Activated T-helper 1 cell treated with anti-CD3 and anti-CD28 coated beads, Interleukin-2, amount 50 U/mL, for 16 hours (primary cell): Measurements from ENCODE around the gene CILP.
A peak's percentile ranks its signal among the peaks of the same experiment; 100 is the strongest.
"Not testable (repeated sequence)": the region's sequence is repeated elsewhere in the genome, so short reads cannot be mapped to it uniquely, and the experiment has no call there.

Experiments used
- DNase-seq, 2 donors: peaks; one replicate each; pipeline ENCODE4 v3.0.0-alpha.2; 2020; ENCODE audit warnings: low read depth in 1 of 2, low spot score in 1 of 2

CILP gene

GRCh38 chr15:65210770-65211481 is at the start of gene CILP:
TSS of gene CILP (minus strand) at chr15:65211473. CDS start at chr15:65209755, 1,718 bp downstream.
- no peak for DNase-seq

GRCh38 chr15:65260968-65261367 is 49.7 kb upstream of the CILP start:
- no peak for DNase-seq

GRCh38 chr15:65259367-65259797 is 48.1 kb upstream of the CILP start:
- no peak for DNase-seq

- DNase-seq, result no peak
Measured at GRCh38 chr15:65258375-65259262, 47.3 kb upstream of the CILP start.

- DNase-seq, result no peak
Measured at GRCh38 chr15:65255486-65256140, 44.3 kb upstream of the CILP start.

- no peak for DNase-seq
Measured at GRCh38 chr15:65254758-65255157, 43.5 kb upstream of the CILP start.

- no peak for DNase-seq
Measured at GRCh38 chr15:65254356-65254755, 43.1 kb upstream of the CILP start.

GRCh38 chr15:65249641-65250040 is 38.4 kb upstream of the CILP start:
- peak in 1 of 2 donors; percentile 23 for DNase-seq

GRCh38 chr15:65248511-65249255 is 37.4 kb upstream of the CILP start:
- DNase-seq, result no peak

GRCh38 chr15:65246939-65247338 is 35.7 kb upstream of the CILP start:
- DNase-seq, result no peak

GRCh38 chr15:65246026-65246714 is 34.9 kb upstream of the CILP start:
- no peak for DNase-seq

- DNase-seq, result no peak
Measured at GRCh38 chr15:65245096-65245856, 34.0 kb upstream of the CILP start.

GRCh38 chr15:65244638-65245037 is 33.4 kb upstream of the CILP start:
- no peak for DNase-seq

- DNase-seq, result not testable (repeated sequence)
Measured at GRCh38 chr15:65236443-65236842, 25.2 kb upstream of the CILP start.

GRCh38 chr15:65233696-65234095 is 22.4 kb upstream of the CILP start:
- no peak for DNase-seq

- no peak for DNase-seq
Measured at GRCh38 chr15:65232520-65232919, 21.2 kb upstream of the CILP start.

- DNase-seq, result no peak
Measured at GRCh38 chr15:65231306-65231705, 20.0 kb upstream of the CILP start.

GRCh38 chr15:65226901-65227300 is 15.6 kb upstream of the CILP start:
- not testable (repeated sequence) for DNase-seq

GRCh38 chr15:65226221-65226620 is 14.9 kb upstream of the CILP start:
- DNase-seq, result no peak

- DNase-seq, result no peak
Measured at GRCh38 chr15:65223996-65224395, 12.7 kb upstream of the CILP start.
